ENCODE data around the gene HNMT. TPM values are rescaled to one million over a fixed set of nuclear protein-coding genes. Genes with fewer than 3 reads are reported as not detected.

HNMT gene
- polyA plus RNA-seq, 1 donor (not counting 4 experiments of a cell fraction or from before 2014, with no cell fraction given): 7.4 TPM

GRCh38 chr2:137959166-137959565 is 5.1 kb upstream of the HNMT start:
- FAIRE-seq (no peak), DNase-seq (ENCODE audit: low read depth, low spot score) (no peak)
- Histone ChIP-seq H2AFZ (ENCODE audit: control insufficient read depth, low read length) (no peak overlapping the region), H4K20me1 (ENCODE audit: control insufficient read depth, extremely low read depth, insufficient read depth, low read length) (no peaks in the 10 kb centered on the region), H3K36me3 (ENCODE audit: control insufficient read depth in 2 of 2, extremely low read depth in 1 of 2, insufficient read depth in 2 of 2, low read length in 2 of 2) (no peaks in the 10 kb centered on the region), H3K9ac (ENCODE audit: control insufficient read depth, extremely low read depth, insufficient read depth, low read length) (no peak overlapping the region), H3K4me3 (ENCODE audit: control insufficient read depth in 2 of 3, extremely low read depth in 1 of 3, insufficient read depth in 2 of 3, low read depth in 1 of 3, low read length in 3 of 3) (no peak overlapping the region), H3K79me2 (ENCODE audit: control insufficient read depth, insufficient read depth, low read length) (no peaks in the 10 kb centered on the region), H3K27ac (ENCODE audit: control insufficient read depth, insufficient read depth, low read length) (no peak overlapping the region), H3K4me1 (ENCODE audit: control insufficient read depth, extremely low read depth, insufficient read depth, low read length) (peaks cover 10% of the 10 kb centered on the region), H3K4me2 (ENCODE audit: control insufficient read depth, extremely low read depth, insufficient read depth, low read depth, low read length) (no peak overlapping the region), H3K9me1 (ENCODE audit: control insufficient read depth, extremely low read depth, insufficient read depth, low read length) (no peaks in the 10 kb centered on the region), H3K27me3 (ENCODE audit: control insufficient read depth, extremely low read depth, insufficient read depth, low read length) (no peaks in the 10 kb centered on the region), H3K9me3 (ENCODE audit: control insufficient read depth, low read depth, low read length) (no peaks in the 10 kb centered on the region)
- dilution Hi-C loops (cut with MboI; ENCODE audit: extremely low pct_ligation_motif_present, low sequenced_read_pairs): no loop called here
- TF ChIP-seq EZH2 (IDR thresholded peaks at IDR 0.05; ENCODE audit: low read length) (no peak), CTCF (optimal IDR thresholded peaks at IDR 0.05 in 1 of 3, IDR thresholded peaks at IDR 0.05 in 1 of 3, conservative IDR thresholded peaks at IDR 0.05 in 1 of 3; ENCODE audit: extremely low read depth in 1 of 3, insufficient read depth in 2 of 3, low read length in 3 of 3) (no peak)

GRCh38 chr2:137960223-137960622 is 4.0 kb upstream of the HNMT start:
- H3K36me3 ChIP-seq (ENCODE audit: control insufficient read depth in 2 of 2, extremely low read depth in 1 of 2, insufficient read depth in 2 of 2, low read length in 2 of 2): no peaks in the 10 kb centered on the region
- no peaks in the 10 kb centered on the region for H4K20me1 ChIP-seq (ENCODE audit: control insufficient read depth, extremely low read depth, insufficient read depth, low read length)
- H3K9me1 ChIP-seq (ENCODE audit: control insufficient read depth, extremely low read depth, insufficient read depth, low read length): no peaks in the 10 kb centered on the region
- no peak overlapping the region for H3K4me3 ChIP-seq (ENCODE audit: control insufficient read depth in 2 of 3, extremely low read depth in 1 of 3, insufficient read depth in 2 of 3, low read depth in 1 of 3, low read length in 3 of 3)
- DNase-seq (ENCODE audit: low read depth, low spot score) (no peak), FAIRE-seq (no peak)
- peaks cover 13% of the 10 kb centered on the region for H3K4me1 ChIP-seq (ENCODE audit: control insufficient read depth, extremely low read depth, insufficient read depth, low read length)
- H3K27ac ChIP-seq (ENCODE audit: control insufficient read depth, insufficient read depth, low read length): no peak overlapping the region
- dilution Hi-C loops (cut with MboI; ENCODE audit: extremely low pct_ligation_motif_present, low sequenced_read_pairs): no loop called here
- TF ChIP-seq CTCF (optimal IDR thresholded peaks at IDR 0.05 in 1 of 3, IDR thresholded peaks at IDR 0.05 in 1 of 3, conservative IDR thresholded peaks at IDR 0.05 in 1 of 3; ENCODE audit: extremely low read depth in 1 of 3, insufficient read depth in 2 of 3, low read length in 3 of 3): no peak
- TF ChIP-seq EZH2 (IDR thresholded peaks at IDR 0.05; ENCODE audit: low read length): no peak
- no peak overlapping the region for H3K9ac ChIP-seq (ENCODE audit: control insufficient read depth, extremely low read depth, insufficient read depth, low read length)
- H2AFZ ChIP-seq (ENCODE audit: control insufficient read depth, low read length): no peak overlapping the region
- no peaks in the 10 kb centered on the region for H3K9me3 ChIP-seq (ENCODE audit: control insufficient read depth, low read depth, low read length)
- no peaks in the 10 kb centered on the region for H3K27me3 ChIP-seq (ENCODE audit: control insufficient read depth, extremely low read depth, insufficient read depth, low read length)
- no peaks in the 10 kb centered on the region for H3K79me2 ChIP-seq (ENCODE audit: control insufficient read depth, insufficient read depth, low read length)
- H3K4me2 ChIP-seq (ENCODE audit: control insufficient read depth, extremely low read depth, insufficient read depth, low read depth, low read length): no peak overlapping the region
